ENCODE results near the gene PROSER1. TPM values are rescaled to one million over a fixed set of nuclear protein-coding genes. Genes with fewer than 3 reads are reported as not detected.

PROSER1 gene
- total and polyA plus RNA-seq, 10 of the 15 experiments (the other 5 are each of a cell fraction or from before 2014, with no cell fraction given) = 14.3 to 66.0 (median 26.9) TPM

- TF ChIP-seq USF2 (IDR thresholded peaks at IDR 0.05; ENCODE audit: borderline replicate concordance, low read depth, low read length) = no peak
- peak; percentile 55; the same call in 1 of the 2 replicates for TF ChIP-seq NR2F1 (conservative IDR thresholded peaks at IDR 0.05)
- TF ChIP-seq BRCA1 (IDR thresholded peaks at IDR 0.05; ENCODE audit: low read depth, low read length) = no peak
- TF ChIP-seq SKIL (IDR thresholded peaks at IDR 0.05; ENCODE audit: low read depth, poor library complexity, severe bottlenecking) = peak; percentile 66
- peak; percentile 29; the same call in 1 of the 2 replicates for TF ChIP-seq PAX5 (IDR thresholded peaks at IDR 0.05; ENCODE audit: borderline replicate concordance, low read depth, low read length)
- TF ChIP-seq MYC (IDR thresholded peaks at IDR 0.05; ENCODE audit: insufficient read depth, insufficient read length, insufficient replicate concordance, low read length, severe bottlenecking) = no peak
- peak; percentile 25 to 29; a peak in 2 of 4 replicates for TF ChIP-seq BHLHE40 (IDR thresholded peaks at IDR 0.05; ENCODE audit: borderline replicate concordance in 1 of 2, low read depth in 2 of 2, low read length in 1 of 2)
- TF ChIP-seq HSF1 (IDR thresholded peaks at IDR 0.05; ENCODE audit: low read depth, low read length) = no peak
- no peak for TF ChIP-seq KAT2A (conservative IDR thresholded peaks at IDR 0.05; ENCODE audit: control insufficient read depth, low read depth, low read length)
- TF ChIP-seq IKZF1 (conservative IDR thresholded peaks at IDR 0.05) = peak; percentile 36; the same call in 1 of the 2 replicates
- TF ChIP-seq EGR1 (IDR thresholded peaks at IDR 0.05; ENCODE audit: borderline replicate concordance in 1 of 2, low read depth in 2 of 2, low read length in 2 of 2) = no peak
- no peak for TF ChIP-seq REST (IDR thresholded peaks at IDR 0.05; ENCODE audit: low read depth, low read length)
- no peak for TF ChIP-seq SMC3 (IDR thresholded peaks at IDR 0.05; ENCODE audit: borderline replicate concordance, low read length)
- TF ChIP-seq POU2F2 (IDR thresholded peaks at IDR 0.05; ENCODE audit: borderline replicate concordance, low read depth, low read length) = peak; percentile 57; the same call in 1 of the 3 replicates
- TF ChIP-seq MEF2B (IDR thresholded peaks at IDR 0.05; ENCODE audit: partially characterized antibody, poor library complexity, severe bottlenecking) = peak; percentile 81
- TF ChIP-seq CREB1 (IDR thresholded peaks at IDR 0.05; ENCODE audit: low read depth) = no peak
- TF ChIP-seq SUZ12 (IDR thresholded peaks at IDR 0.05; ENCODE audit: unreplicated experiment) = no peak
- TF ChIP-seq IRF5 (IDR thresholded peaks at IDR 0.05; ENCODE audit: borderline replicate concordance) = no peak
- no peak for TF ChIP-seq LARP7 (IDR thresholded peaks at IDR 0.05)
Measured at GRCh38 chr13:39016087-39016486, 21.8 kb downstream of the PROSER1 start (continued).

Measured in GM12878 (cell line).